ENCODE data around the gene HTR3E.

- TF ChIP-seq POLR2A (IDR thresholded peaks at IDR 0.05): no peak
- TF ChIP-seq, protein P1, sequence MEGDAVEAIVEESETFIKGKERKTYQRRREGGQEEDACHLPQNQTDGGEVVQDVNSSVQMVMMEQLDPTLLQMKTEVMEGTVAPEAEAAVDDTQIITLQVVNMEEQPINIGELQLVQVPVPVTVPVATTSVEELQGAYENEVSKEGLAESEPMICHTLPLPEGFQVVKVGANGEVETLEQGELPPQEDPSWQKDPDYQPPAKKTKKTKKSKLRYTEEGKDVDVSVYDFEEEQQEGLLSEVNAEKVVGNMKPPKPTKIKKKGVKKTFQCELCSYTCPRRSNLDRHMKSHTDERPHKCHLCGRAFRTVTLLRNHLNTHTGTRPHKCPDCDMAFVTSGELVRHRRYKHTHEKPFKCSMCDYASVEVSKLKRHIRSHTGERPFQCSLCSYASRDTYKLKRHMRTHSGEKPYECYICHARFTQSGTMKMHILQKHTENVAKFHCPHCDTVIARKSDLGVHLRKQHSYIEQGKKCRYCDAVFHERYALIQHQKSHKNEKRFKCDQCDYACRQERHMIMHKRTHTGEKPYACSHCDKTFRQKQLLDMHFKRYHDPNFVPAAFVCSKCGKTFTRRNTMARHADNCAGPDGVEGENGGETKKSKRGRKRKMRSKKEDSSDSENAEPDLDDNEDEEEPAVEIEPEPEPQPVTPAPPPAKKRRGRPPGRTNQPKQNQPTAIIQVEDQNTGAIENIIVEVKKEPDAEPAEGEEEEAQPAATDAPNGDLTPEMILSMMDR (IDR thresholded peaks at IDR 0.05): no peak
Measured at GRCh38 chr3:184082465-184082864, 14.4 kb upstream of the HTR3E start.
